H1 (cell line): ENCODE results near the gene CHST13. TPM values are rescaled to one million over a fixed set of nuclear protein-coding genes. Genes with fewer than 3 reads are reported as not detected.

Source experiments
- ASH2L ChIP-seq: fragments of 200-600, 300-600 bp; sonication (generic); IDR thresholded peaks from one replicate; pipeline ENCODE4 v1.7.1; 2017; ENCODE audit warnings: low read length
- CBX8 ChIP-seq: fragments of 300-800, 300-1000 bp; sonication (generic); IDR thresholded peaks from 2 replicates; pipeline ENCODE4 v1.7.1; 2016; ENCODE audit warnings: low read depth, low read length, borderline replicate concordance
- CTBP2 ChIP-seq: IDR thresholded peaks from 2 replicates; pipeline ENCODE4 v1.7.0; 2011; ENCODE audit warnings: borderline replicate concordance, mild to moderate bottlenecking, moderate library complexity, mixed read lengths, low read length; ENCODE audit not compliant: insufficient read depth, insufficient read length
- HDAC6 ChIP-seq: IDR thresholded peaks from one replicate; pipeline ENCODE4 v1.7.1; 2012; ENCODE audit warnings: low read depth, mild to moderate bottlenecking, inconsistent platforms, low read length, moderate library complexity
- MAX ChIP-seq: IDR thresholded peaks from 2 replicates; pipeline ENCODE4 v1.6.1; 2012; ENCODE audit warnings: inconsistent platforms
- RXRA ChIP-seq: IDR thresholded peaks from 2 replicates; pipeline ENCODE4 v1.6.1; 2011; ENCODE audit warnings: low read depth, mild to moderate bottlenecking, low read length, moderate library complexity; ENCODE audit not compliant: insufficient read depth
- SP1 ChIP-seq: IDR thresholded peaks from 2 replicates; pipeline ENCODE4 v1.6.1; 2011; ENCODE audit warnings: low read depth, low read length
- TEAD4 ChIP-seq: IDR thresholded peaks from 2 replicates; pipeline ENCODE4 v1.6.1; 2012; ENCODE audit warnings: low read depth, low read length, inconsistent platforms, mixed read lengths
- polyA plus RNA-seq, 7 experiments: library from polyadenylated mRNA; depleted of rRNA in 3 of 7; stranded (reverse) in 5 of 7; unstranded in 2 of 7; fragments of >200 nt in 5 of 7; fragments of 200-250 nt in 2 of 7; gene quantifications; 1 replicate in 5 of 7; 2 replicates in 1 of 7; 4 replicates in 1 of 7; pipeline versions ENCODE4 v1.2.1 to v1.2.3, GENCODE V29; 2011 to 2013; ENCODE audit warnings: missing spikeins in 2 of 7, mixed read lengths in 2 of 7
- total RNA-seq: library from RNA; stranded (reverse); fragmentation: NEBNext Ultra II Directional; extraction: Animal tissue kit (Norgen Biotek cat#: 25700); gene quantifications from 2 replicates; pipeline ENCODE4 v1.2.1, GENCODE V29; 2021

The CHST13 gene
- total and polyA plus RNA-seq, 2 of the 8 experiments (the other 6 are each of a cell fraction or from before 2014, with no cell fraction given), result 5.4 to 11.7 TPM

- no peak for TF ChIP-seq RXRA
- TF ChIP-seq TEAD4, result no peak
- TF ChIP-seq SP1, result no peak
- TF ChIP-seq HDAC6, result no peak
- no peak for TF ChIP-seq MAX
- TF ChIP-seq ASH2L, result no peak
- no peak for TF ChIP-seq CTBP2
- TF ChIP-seq CBX8, result no peak
These were observed 22.7 kb downstream of the CHST13 start (continued) for GRCh38 chr3:126546549-126547239.
